HG02884 (cell line): ENCODE data around the gene LHFPL3.
"Not testable (repeated sequence)": the region's sequence is repeated elsewhere in the genome, so short reads cannot be mapped to it uniquely, and the experiment has no call there.

ENCODE experiments used
- ATAC-seq: cut with Tn5 transposase; IDR thresholded peaks from one replicate; pipeline ENCODE4 v1.9.1; 2021; ENCODE audit warnings: mild to moderate bottlenecking, moderate library complexity; ENCODE audit not compliant: unreplicated experiment

Gene LHFPL3

GRCh38 chr7:104328296-104328969, at the start of gene LHFPL3:
LHFPL3 (plus strand) TSS chr7:104328603.
- no peak for ATAC-seq

DNA sequence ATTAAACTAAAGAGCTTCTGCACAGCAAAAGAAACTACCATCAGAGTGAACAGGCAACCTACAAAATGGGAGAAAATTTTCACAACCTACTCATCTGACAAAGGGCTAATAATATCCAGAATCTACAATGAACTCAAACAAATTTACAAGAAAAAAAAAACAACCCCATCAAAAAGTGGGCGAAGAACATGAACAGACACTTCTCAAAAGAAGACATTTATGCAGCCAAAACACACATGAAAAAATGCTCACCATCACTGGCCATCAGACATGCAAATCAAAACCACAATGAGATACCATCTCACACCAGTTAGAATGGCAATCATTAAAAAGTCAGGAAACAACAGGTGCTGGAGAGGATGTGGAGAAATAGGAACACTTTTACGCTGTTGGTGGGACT, 46.7 kb upstream of the LHFPL3 start:
- not testable (repeated sequence) for ATAC-seq

DNA sequence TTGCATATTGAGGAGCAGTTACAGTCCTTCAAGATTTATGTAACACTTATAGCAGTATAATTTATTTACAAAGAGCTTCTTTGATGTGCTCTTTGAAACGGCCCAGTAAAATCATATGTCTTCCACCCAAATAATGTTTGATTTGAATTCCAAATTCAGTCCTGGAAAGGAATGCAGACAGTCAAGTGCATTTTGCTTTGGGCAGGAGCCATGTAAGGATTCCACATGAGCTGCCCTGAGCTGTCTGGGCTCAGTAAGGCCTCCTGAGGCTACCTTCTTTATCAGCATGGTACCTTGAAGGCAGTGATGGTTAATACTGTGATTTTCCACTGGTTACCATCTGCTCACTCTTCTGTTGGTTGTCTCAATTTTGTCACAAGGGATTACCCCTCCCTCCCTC, 41.6 kb upstream of the LHFPL3 start:
- no peak for ATAC-seq

GRCh38 chr7:104288137-104288536, 40.3 kb upstream of the LHFPL3 start:
- no peak for ATAC-seq

GRCh38 chr7:104294291-104294690, 34.1 kb upstream of the LHFPL3 start:
- ATAC-seq, result no peak

DNA sequence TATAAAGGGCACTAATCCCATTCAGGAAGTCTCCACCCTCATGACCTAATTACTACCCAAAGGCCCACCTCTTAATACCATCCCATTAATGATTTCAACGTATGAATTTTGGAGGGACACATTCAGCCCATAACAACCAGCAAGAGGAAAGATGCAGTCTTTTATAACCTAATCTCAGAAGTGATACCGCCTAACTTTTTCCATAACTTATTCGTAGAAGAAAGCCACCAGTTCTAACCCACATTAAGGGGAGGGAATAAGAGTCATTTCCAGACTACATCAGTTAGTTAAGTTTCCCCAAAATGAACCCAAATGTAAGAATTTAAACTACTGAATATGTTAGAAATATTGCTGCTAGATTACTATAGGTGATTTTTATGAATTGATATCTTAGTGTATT, 32.1 kb upstream of the LHFPL3 start:
- no peak for ATAC-seq

GRCh38 chr7:104296900-104297299, 31.5 kb upstream of the LHFPL3 start:
- no peak for ATAC-seq

DNA sequence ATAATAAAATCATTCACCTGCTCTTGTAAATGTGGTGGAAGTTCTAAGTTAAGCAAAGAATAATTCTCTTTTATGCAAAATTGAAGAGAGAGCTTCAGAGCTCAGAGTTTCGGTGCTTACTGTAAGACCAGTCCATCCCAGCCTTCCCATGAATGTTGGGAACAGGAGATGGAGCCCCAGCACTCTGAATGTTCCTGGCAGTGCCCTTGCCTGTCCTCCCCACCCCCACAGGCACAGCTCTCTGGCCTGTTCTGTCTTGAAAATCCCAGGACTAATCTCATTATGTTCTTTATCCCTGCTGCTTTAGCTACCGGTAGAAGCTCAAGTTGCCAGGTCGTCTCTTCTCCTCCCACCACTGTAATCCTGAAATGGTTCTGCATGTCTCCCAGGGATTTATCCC, 29.1 kb upstream of the LHFPL3 start:
- ATAC-seq, result no peak

- ATAC-seq, result no peak
Measured at GRCh38 chr7:104299777-104300176, 28.6 kb upstream of the LHFPL3 start.

- no peak for ATAC-seq
Measured at GRCh38 chr7:104306793-104307192, 21.6 kb upstream of the LHFPL3 start.

DNA sequence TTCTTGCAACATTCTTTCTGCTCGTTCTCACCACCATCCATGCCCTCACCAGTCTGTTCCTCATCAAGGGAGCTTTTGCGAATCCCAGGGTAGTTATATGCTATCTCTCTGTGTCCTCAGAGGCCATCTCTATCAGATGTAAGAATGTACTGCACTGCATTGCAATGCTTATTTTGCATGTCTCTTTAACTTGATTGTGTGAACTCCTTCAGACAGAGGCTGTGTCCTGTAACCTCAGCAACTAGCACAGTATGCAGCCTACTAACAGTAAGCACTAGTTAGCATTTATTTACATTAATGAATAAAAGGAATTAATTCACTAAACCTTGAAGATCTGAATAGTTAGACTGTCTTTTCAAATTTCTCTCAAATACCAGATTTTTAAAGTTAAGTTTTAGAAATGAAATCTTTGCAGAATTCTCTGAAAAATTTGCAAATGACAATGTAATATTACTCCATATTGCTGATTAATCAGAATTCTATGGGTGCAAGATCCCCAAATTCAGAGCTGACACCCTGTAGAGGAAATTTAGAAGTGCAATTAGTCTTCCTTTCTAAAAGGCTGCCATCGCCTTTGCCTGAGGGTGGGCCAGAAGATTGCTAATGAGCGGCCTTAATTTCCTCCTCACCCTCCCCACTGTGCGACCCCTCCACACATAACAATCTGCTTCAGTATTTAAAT, 10.3 kb upstream of the LHFPL3 start:
- ATAC-seq, result no peak

DNA sequence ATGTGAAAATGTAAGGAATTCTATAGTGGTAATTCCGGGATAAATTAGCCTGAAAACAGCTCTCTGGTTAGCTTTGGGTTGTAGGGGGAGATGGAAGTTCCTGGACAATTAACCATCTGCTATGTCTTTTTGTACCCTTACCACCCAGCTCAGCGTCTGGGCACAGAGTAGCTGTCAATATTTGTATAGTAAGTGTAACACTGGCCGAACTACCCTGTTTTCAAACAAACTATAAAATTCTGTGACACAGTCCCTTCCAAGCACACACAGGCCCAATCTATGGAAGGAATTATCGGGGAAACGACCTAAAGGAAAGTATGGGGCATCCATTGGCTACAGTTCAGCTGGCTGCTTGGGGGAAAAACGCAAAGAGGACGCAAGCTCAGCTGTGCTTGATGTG, 869 bp upstream of the LHFPL3 start:
- no peak for ATAC-seq

GRCh38 chr7:104327938-104328295, 486 bp upstream of the LHFPL3 start:
- no peak for ATAC-seq

- ATAC-seq, result no peak
Measured at GRCh38 chr7:104328970-104329825, 795 bp downstream of the LHFPL3 start.

GRCh38 chr7:104341546-104341945, 13.1 kb downstream of the LHFPL3 start:
- no peak for ATAC-seq

DNA sequence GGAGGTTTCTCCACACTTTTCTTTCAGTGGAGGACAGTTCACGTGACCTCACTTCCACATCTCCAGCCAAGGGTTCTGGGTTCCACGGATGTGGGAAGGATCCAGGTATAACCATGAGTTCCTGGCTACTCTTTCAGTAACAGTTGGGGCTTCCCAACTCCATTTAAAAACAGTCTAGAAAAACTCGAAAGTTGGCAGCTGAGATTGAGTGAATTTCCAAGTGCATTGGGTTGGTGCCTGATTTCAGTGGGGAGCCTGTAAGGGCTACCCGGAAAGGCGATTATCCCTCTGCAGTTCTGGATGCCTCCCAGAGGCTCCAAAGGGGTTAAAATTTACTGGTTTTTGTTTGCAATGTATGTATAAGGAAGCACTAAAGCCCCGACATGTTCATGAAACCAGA, 24.3 kb downstream of the LHFPL3 start:
- ATAC-seq, result no peak

- ATAC-seq, result no peak
Measured at GRCh38 chr7:104357166-104357565, 28.8 kb downstream of the LHFPL3 start.

- no peak for ATAC-seq
Measured at GRCh38 chr7:104358446-104359132, 30.2 kb downstream of the LHFPL3 start.

DNA sequence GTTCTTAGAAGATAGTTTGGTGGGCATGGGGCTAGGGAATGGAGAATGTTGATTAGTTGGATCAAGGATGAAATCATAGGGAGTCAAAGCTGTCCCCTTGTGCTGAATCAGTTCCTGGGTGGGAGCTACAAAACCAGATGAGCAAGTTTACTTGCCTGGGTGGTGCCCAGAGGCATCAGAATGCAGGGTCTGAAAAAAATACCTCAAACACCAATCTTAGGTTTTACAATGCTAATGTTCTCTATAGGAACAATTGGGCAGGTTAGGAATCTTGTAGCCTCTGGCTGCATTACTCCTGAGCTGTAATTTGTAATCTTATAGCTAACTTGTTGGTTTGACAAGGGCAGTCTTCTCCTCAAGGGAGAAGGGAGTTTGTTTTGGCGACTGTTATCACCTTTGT, 34.4 kb downstream of the LHFPL3 start:
- ATAC-seq, result no peak

- no peak for ATAC-seq
Measured at GRCh38 chr7:104363355-104363754, 35.0 kb downstream of the LHFPL3 start.

DNA sequence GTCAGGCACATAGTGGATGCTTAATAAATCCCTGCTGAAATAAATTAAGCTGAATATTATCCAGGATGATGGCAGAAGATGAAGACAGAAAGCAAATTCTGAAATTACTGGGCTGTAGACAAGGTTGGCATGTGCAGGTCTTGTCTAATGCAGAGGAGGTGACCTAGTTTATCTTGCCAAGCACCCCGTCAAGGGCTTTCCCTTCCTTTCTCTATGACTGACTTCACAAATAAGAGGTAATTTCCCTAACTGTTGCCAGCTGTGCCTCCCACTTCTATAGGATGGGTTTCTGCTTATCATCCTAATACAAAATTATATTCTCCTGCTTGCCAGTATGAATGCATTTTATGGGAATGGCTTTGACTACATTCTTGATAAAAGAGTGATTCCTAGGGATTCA, 38.0 kb downstream of the LHFPL3 start:
- no peak for ATAC-seq
